MM.1S (cell line): ENCODE data around the gene TOM1L1.
A peak's percentile ranks its signal among the peaks of the same experiment; 100 is the strongest.

Source experiments
- DNase-seq: peaks from one replicate; pipeline ENCODE4 v3.0.0-alpha.2; 2015
- H2AFZ ChIP-seq: fragments of 300-600 bp; sonication (generic); 2 replicates; pipeline ENCODE4 v1.6.0; 2016; ENCODE audit warnings: antibody characterized with exemption, low read length
- H3F3A ChIP-seq: fragments of 300-600 bp; sonication (generic); 2 replicates; pipeline ENCODE4 v1.6.1; 2016; ENCODE audit warnings: mild to moderate bottlenecking, antibody characterized with exemption, low read length, moderate library complexity, mixed read lengths; ENCODE audit not compliant: insufficient read depth
- H3K27ac ChIP-seq: fragments of 300-600 bp; sonication (generic); 2 replicates; pipeline ENCODE4 v1.5.1; 2016; ENCODE audit warnings: mild to moderate bottlenecking, low read length
- H3K27me3 ChIP-seq: fragments of 300-600 bp; sonication (generic); replicated peaks from 2 replicates; pipeline ENCODE4 v1.6.0; 2016; ENCODE audit warnings: low read length; ENCODE audit not compliant: insufficient read depth
- H3K36me3 ChIP-seq: fragments of 300-600 bp; sonication (generic); replicated peaks from 2 replicates; pipeline ENCODE4 v1.6.1; 2016; ENCODE audit warnings: mild to moderate bottlenecking, low read length, mixed read lengths; ENCODE audit not compliant: insufficient read depth
- H3K4me1 ChIP-seq: fragments of 300-600 bp; sonication (generic); 2 replicates; pipeline ENCODE4 v1.6.1; 2016; ENCODE audit warnings: low read length, mixed read lengths
- H3K4me2 ChIP-seq: fragments of 300-600 bp; sonication (generic); 2 replicates; pipeline ENCODE4 v1.6.0; 2016; ENCODE audit warnings: low read depth, low read length
- H3K4me3 ChIP-seq: fragments of 300-600 bp; sonication (generic); 2 replicates; pipeline ENCODE4 v1.5.1; 2016; ENCODE audit warnings: low read length, mixed read lengths
- H3K79me2 ChIP-seq: fragments of 300-600 bp; sonication (generic); 2 replicates; pipeline ENCODE4 v1.6.1; 2016; ENCODE audit warnings: mixed run types, low read length, mixed read lengths
- H3K9ac ChIP-seq: fragments of 300-600 bp; sonication (generic); 2 replicates; pipeline ENCODE4 v1.6.1; 2016; ENCODE audit warnings: low read length, mixed read lengths
- H3K9me2 ChIP-seq: fragments of 300-600 bp; sonication (generic); replicated peaks from 2 replicates; pipeline ENCODE4 v1.6.1; 2016; ENCODE audit warnings: mild to moderate bottlenecking, low read length, mixed read lengths; ENCODE audit not compliant: insufficient read depth
- H3K9me3 ChIP-seq: fragments of 300-600 bp; sonication (generic); replicated peaks from 2 replicates; pipeline ENCODE4 v1.6.1; 2016; ENCODE audit warnings: mild to moderate bottlenecking, low read length, mixed read lengths; ENCODE audit not compliant: insufficient read depth
- H4K20me1 ChIP-seq: fragments of 300-600 bp; sonication (generic); 2 replicates; pipeline ENCODE4 v1.6.1; 2016; ENCODE audit warnings: mild to moderate bottlenecking, low read length, moderate library complexity, mixed read lengths; ENCODE audit not compliant: insufficient read depth
- CTCF ChIP-seq: fragments of 300-600 bp; sonication (generic); IDR thresholded peaks from 2 replicates; pipeline ENCODE4 v1.5.1; 2016; ENCODE audit warnings: antibody characterized with exemption, low read length, mixed read lengths
- EZH2 ChIP-seq: fragments of 300-600 bp; sonication (generic); optimal IDR thresholded peaks from 2 replicates; pipeline ENCODE3; 2017; ENCODE audit warnings: low read depth, mild to moderate bottlenecking, antibody characterized with exemption, low read length, mixed read lengths
- EZH2phosphoT487 ChIP-seq: fragments of 300-600 bp; sonication (generic); IDR thresholded peaks from 2 replicates; pipeline ENCODE4 v1.6.1; 2018; ENCODE audit warnings: antibody characterized with exemption, low read length

TOM1L1 gene

GRCh38 chr17:54968988-54969332, 68.3 kb downstream of the TOM1L1 start:
- H3K9me2 ChIP-seq: no peaks in the 10 kb centered on the region
- peak overlapping the region; percentile 78 for H3K4me3 ChIP-seq
- no peaks in the 10 kb centered on the region for H4K20me1 ChIP-seq
- peak overlapping the region; percentile 86 for H3K9ac ChIP-seq
- no peaks in the 10 kb centered on the region for H3K27me3 ChIP-seq
- peak overlapping the region; percentile 88 for H3K4me2 ChIP-seq
- H3K36me3 ChIP-seq: peaks cover 1% of the 10 kb centered on the region; the same call in 1 of the 2 replicates
- H3F3A ChIP-seq: no peaks in the 10 kb centered on the region
- H3K79me2 ChIP-seq: peaks cover 27% of the 10 kb centered on the region
- H2AFZ ChIP-seq: peak overlapping the region; percentile 90
- no peaks in the 10 kb centered on the region for H3K9me3 ChIP-seq
- no peak for DNase-seq
- peak overlapping the region; percentile 41; the same call in 1 of the 2 replicates for H3K27ac ChIP-seq
- TF ChIP-seq EZH2phosphoT487 (no peak), CTCF (no peak), EZH2 (no peak)
- H3K4me1 ChIP-seq: peaks cover 14% of the 10 kb centered on the region; the same call in 1 of the 2 replicates

GRCh38 chr17:54969658-54970572, 69.3 kb downstream of the TOM1L1 start:
- Histone ChIP-seq H3K9me3 (no peaks in the 10 kb centered on the region), H3K9me2 (no peaks in the 10 kb centered on the region), H3K27me3 (no peaks in the 10 kb centered on the region), H2AFZ (peak overlapping the region; percentile 90; the same call in 1 of the 2 replicates), H3K36me3 (no peaks in the 10 kb centered on the region), H3K4me2 (peak overlapping the region; percentile 88), H3K27ac (no peak overlapping the region), H4K20me1 (no peaks in the 10 kb centered on the region), H3K4me1 (peaks cover 14% of the 10 kb centered on the region; the same call in 1 of the 2 replicates), H3F3A (no peaks in the 10 kb centered on the region), H3K79me2 (peaks cover 27% of the 10 kb centered on the region), H3K9ac (peak overlapping the region; percentile 86; the same call in 1 of the 2 replicates), H3K4me3 (peak overlapping the region; percentile 78; the same call in 1 of the 2 replicates)
- no peak for TF ChIP-seq EZH2phosphoT487
- no peak for TF ChIP-seq CTCF
- TF ChIP-seq EZH2: no peak
- no peak for DNase-seq

GRCh38 chr17:54971147-54971546, 70.5 kb downstream of the TOM1L1 start:
- no peak for DNase-seq
- Histone ChIP-seq H3K4me3 (no peak overlapping the region), H3K9me3 (no peaks in the 10 kb centered on the region), H3K27ac (no peak overlapping the region), H4K20me1 (no peaks in the 10 kb centered on the region), H3K9me2 (no peaks in the 10 kb centered on the region), H3F3A (no peaks in the 10 kb centered on the region), H2AFZ (no peak overlapping the region), H3K79me2 (peaks cover 21% of the 10 kb centered on the region), H3K4me2 (no peak overlapping the region), H3K4me1 (peaks cover 16% of the 10 kb centered on the region), H3K27me3 (no peaks in the 10 kb centered on the region), H3K9ac (no peak overlapping the region), H3K36me3 (no peaks in the 10 kb centered on the region)
- TF ChIP-seq EZH2phosphoT487 (no peak), EZH2 (no peak), CTCF (no peak)
